Panc1 (cell line): Measurements from ENCODE around the gene RNF34.

Experiments
- CTCF ChIP-seq: fragments of 450-650 bp; IDR thresholded peaks from 2 replicates; pipeline ENCODE4 v1.5.1; 2017; ENCODE audit warnings: mild to moderate bottlenecking
- POLR2AphosphoS5 ChIP-seq: IDR thresholded peaks from 2 replicates; pipeline ENCODE4 v1.6.1; 2012; ENCODE audit warnings: mild to moderate bottlenecking, low read depth, low read length, moderate library complexity
- SIN3A ChIP-seq: IDR thresholded peaks from 2 replicates; pipeline ENCODE4 v1.6.1; 2012; ENCODE audit warnings: low read depth, mild to moderate bottlenecking, low read length, moderate library complexity, borderline replicate concordance; ENCODE audit not compliant: insufficient read depth
- TCF7L2 ChIP-seq: IDR thresholded peaks from 2 replicates; pipeline ENCODE4 v1.6.1; 2011; ENCODE audit warnings: mild to moderate bottlenecking, low read depth, low read length, inconsistent platforms
- TF ChIP-seq, protein P1 (sequence below), 2 experiments: IDR thresholded peaks; 2 replicates each; pipeline ENCODE4 v1.6.1; 2011 to 2012; ENCODE audit warnings: low read depth in 2 of 2, control low read depth in 1 of 2, low read length in 1 of 2, mild to moderate bottlenecking in 1 of 2, moderate library complexity in 1 of 2; ENCODE audit not compliant: insufficient read depth in 1 of 2

- no peak for TF ChIP-seq CTCF
- TF ChIP-seq SIN3A: no peak
- no peak for TF ChIP-seq TCF7L2
- TF ChIP-seq POLR2AphosphoS5: no peak
- TF ChIP-seq, protein P1, sequence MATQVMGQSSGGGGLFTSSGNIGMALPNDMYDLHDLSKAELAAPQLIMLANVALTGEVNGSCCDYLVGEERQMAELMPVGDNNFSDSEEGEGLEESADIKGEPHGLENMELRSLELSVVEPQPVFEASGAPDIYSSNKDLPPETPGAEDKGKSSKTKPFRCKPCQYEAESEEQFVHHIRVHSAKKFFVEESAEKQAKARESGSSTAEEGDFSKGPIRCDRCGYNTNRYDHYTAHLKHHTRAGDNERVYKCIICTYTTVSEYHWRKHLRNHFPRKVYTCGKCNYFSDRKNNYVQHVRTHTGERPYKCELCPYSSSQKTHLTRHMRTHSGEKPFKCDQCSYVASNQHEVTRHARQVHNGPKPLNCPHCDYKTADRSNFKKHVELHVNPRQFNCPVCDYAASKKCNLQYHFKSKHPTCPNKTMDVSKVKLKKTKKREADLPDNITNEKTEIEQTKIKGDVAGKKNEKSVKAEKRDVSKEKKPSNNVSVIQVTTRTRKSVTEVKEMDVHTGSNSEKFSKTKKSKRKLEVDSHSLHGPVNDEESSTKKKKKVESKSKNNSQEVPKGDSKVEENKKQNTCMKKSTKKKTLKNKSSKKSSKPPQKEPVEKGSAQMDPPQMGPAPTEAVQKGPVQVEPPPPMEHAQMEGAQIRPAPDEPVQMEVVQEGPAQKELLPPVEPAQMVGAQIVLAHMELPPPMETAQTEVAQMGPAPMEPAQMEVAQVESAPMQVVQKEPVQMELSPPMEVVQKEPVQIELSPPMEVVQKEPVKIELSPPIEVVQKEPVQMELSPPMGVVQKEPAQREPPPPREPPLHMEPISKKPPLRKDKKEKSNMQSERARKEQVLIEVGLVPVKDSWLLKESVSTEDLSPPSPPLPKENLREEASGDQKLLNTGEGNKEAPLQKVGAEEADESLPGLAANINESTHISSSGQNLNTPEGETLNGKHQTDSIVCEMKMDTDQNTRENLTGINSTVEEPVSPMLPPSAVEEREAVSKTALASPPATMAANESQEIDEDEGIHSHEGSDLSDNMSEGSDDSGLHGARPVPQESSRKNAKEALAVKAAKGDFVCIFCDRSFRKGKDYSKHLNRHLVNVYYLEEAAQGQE (IDR thresholded peaks at IDR 0.05; ENCODE audit: insufficient read depth in 1 of 2, low read depth in 2 of 2, low read length in 1 of 2): no peak
Observed at GRCh38 chr12:121461048-121461447, 61.1 kb downstream of the RNF34 start.
